ENCODE measurements around the gene MPRIP. TPM values are rescaled to one million over a fixed set of nuclear protein-coding genes. Genes with fewer than 3 reads are reported as not detected.

The MPRIP gene
- total RNA-seq, 4 donors from 2014 or later: 141 to 305 (median 291) TPM

DNA sequence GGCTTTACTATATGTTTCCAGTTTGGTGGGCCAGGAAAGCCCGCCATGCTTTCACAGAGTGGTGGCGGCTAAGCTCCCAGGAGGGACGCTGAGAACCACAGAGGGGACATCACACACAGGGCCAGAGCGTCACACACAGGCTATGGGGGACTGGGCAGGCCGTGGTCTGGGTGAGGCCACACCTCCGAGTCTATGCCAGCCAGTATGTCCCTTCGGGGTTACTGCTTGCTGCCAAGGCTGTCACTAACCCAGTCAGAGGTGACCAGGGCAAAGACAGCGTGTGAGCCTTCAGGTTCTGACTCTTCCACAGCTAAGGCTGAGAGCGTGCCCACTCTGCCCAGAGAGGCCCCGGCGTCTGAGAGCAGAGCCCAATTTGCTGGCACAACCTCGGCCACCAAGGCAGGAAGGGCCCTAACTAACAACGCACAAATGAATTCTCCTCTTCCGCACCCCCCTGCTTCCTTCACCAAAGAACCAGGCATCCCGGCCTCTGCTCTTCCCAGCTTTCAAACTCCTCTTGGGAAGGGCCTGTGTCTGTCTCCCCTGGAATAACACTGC lies 161.0 kb downstream of the MPRIP start:
- Histone ChIP-seq H3K4me3 (no peak overlapping the region), H3K27ac (no peak overlapping the region), H3K4me1 (peaks cover 0 to 44% (median 17%) of the 10 kb centered on the region in 4 donors), H3K9me3 (no peaks in the 10 kb centered on the region), H3K27me3 (no peaks in the 10 kb centered on the region), H3K36me3 (no peaks in the 10 kb centered on the region)
- DNase-seq: no peak
- TF ChIP-seq, protein P1, sequence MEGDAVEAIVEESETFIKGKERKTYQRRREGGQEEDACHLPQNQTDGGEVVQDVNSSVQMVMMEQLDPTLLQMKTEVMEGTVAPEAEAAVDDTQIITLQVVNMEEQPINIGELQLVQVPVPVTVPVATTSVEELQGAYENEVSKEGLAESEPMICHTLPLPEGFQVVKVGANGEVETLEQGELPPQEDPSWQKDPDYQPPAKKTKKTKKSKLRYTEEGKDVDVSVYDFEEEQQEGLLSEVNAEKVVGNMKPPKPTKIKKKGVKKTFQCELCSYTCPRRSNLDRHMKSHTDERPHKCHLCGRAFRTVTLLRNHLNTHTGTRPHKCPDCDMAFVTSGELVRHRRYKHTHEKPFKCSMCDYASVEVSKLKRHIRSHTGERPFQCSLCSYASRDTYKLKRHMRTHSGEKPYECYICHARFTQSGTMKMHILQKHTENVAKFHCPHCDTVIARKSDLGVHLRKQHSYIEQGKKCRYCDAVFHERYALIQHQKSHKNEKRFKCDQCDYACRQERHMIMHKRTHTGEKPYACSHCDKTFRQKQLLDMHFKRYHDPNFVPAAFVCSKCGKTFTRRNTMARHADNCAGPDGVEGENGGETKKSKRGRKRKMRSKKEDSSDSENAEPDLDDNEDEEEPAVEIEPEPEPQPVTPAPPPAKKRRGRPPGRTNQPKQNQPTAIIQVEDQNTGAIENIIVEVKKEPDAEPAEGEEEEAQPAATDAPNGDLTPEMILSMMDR (IDR thresholded peaks at IDR 0.05): no peak
- TF ChIP-seq POLR2A (IDR thresholded peaks at IDR 0.05): no peak

DNA sequence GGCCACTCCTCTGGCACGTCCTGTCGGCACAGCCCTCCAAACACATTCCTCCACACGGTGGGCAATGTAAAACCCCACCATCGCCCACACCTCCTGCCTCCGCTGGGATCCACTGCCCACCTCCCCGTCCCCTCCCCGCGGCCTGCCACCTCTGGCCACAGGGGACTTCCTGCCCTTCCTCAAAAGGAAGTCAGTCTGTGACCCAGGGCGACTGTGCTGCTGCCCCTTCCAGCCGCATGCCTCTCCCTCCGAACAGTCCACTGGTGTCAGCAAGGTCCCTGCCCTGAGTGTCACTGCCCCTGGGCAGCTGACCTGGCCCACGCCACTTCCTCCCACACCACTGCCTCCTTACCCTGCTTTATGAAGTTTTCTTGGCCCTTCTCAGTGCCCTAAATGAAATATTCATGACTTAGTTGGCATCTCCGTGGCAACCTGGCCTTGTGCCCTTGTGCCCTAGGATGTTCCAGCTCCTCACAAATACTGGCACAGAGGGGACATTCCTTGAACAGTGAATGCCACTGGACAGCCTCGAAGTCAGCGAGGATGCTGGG lies 161.9 kb downstream of the MPRIP start:
- H3K27ac ChIP-seq: peak overlapping the region in 1 of 4 donors; percentile 61
- DNase-seq: no peak
- no peaks in the 10 kb centered on the region for H3K36me3 ChIP-seq
- TF ChIP-seq POLR2A (IDR thresholded peaks at IDR 0.05): no peak
- TF ChIP-seq, protein P1 (IDR thresholded peaks at IDR 0.05): no peak
- no peaks in the 10 kb centered on the region for H3K9me3 ChIP-seq
- H3K27me3 ChIP-seq: no peaks in the 10 kb centered on the region
- no peak overlapping the region for H3K4me3 ChIP-seq
- H3K4me1 ChIP-seq: peaks cover 0 to 44% (median 17%) of the 10 kb centered on the region in 4 donors

DNA sequence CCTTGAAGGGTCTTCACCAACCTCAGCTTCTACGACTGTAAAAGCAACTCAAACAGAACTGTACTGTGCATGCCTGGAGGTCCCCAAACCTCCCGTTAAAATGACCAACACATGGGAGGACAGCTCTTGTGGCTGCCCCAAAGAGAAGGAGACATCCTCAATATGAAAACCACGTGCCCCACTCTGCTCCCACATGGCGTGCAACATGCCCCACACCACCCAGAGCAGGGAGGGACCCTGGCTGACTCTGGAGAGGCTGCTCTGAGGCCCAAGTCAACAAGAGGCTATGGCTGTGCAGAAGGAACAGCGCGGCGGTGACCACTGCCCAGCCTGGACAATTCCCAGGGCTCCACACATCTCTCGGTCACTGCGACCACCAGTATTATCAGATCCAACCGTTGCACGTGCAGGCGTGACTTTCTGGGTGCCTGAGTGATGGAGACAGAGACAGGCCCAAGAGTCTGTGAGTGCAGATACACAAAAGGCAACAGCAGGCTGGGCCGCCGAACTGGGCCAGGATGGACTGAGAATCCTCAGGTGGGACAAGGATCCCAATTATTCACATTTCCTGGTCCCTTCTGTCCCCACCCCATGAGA lies 162.5 kb downstream of the MPRIP start:
- H3K27ac ChIP-seq: peak overlapping the region in 2 of 4 donors; percentile 77 to 83

DNA sequence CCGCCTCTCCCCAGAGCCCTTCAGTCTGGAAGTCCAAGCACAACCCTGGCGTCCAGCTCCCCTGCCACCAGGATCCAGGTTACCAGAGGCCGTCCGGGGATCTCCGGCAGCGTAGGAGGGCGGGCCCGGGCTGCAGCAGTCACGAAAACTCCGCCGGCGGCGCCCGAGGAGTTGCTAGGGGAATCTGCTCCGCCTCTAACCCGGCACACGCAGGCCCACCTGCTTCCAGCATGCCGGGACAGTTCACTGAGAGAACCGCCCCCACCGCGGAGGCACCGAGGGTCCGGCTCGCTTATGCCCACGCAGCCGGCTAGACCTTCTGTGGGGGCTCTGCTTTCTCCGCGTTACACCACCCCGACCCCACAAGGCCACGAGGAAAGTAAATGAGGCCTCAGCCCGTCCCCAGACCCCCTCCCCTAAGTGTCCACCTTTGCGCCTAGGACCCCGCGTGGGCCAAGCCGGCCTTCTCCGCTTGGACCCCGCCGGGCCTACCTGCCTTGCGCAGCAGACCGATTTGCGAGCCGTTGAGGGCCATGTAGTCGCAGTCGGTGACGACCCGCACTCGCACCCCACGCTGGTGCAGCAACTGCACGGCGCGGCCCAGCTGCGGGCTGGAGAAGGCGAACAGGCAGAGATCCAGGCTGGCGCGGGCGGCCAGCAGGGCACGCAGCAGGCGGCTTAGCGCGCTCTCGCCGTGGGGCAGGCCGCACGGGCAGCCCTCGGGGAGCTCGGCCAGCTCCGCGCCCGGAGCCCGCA lies 163.3 kb downstream of the MPRIP start:
- TF ChIP-seq POLR2A (IDR thresholded peaks at IDR 0.05): no peak
- TF ChIP-seq, protein P1 (IDR thresholded peaks at IDR 0.05): no peak
- Histone ChIP-seq H3K4me3 (peak overlapping the region; percentile 54 to 66 (median 58)), H3K9me3 (no peaks in the 10 kb centered on the region), H3K27me3 (no peaks in the 10 kb centered on the region), H3K36me3 (no peaks in the 10 kb centered on the region), H3K4me1 (peaks cover 0 to 37% (median 17%) of the 10 kb centered on the region in 4 donors), H3K27ac (peak overlapping the region; percentile 71 to 83 (median 80))
- peak; percentile 60 to 77 (median 67) for DNase-seq

More for the DNA sequence above, 162.5 kb downstream of the MPRIP start:
- Histone ChIP-seq H3K4me1 (peaks cover 0 to 44% (median 17%) of the 10 kb centered on the region in 4 donors), H3K36me3 (no peaks in the 10 kb centered on the region), H3K27me3 (no peaks in the 10 kb centered on the region), H3K4me3 (peak overlapping the region; percentile 54 to 66 (median 58)), H3K9me3 (no peaks in the 10 kb centered on the region)
- TF ChIP-seq, protein P1 (IDR thresholded peaks at IDR 0.05): no peak
- no peak for TF ChIP-seq POLR2A (IDR thresholded peaks at IDR 0.05)
- DNase-seq: no peak

DNA sequence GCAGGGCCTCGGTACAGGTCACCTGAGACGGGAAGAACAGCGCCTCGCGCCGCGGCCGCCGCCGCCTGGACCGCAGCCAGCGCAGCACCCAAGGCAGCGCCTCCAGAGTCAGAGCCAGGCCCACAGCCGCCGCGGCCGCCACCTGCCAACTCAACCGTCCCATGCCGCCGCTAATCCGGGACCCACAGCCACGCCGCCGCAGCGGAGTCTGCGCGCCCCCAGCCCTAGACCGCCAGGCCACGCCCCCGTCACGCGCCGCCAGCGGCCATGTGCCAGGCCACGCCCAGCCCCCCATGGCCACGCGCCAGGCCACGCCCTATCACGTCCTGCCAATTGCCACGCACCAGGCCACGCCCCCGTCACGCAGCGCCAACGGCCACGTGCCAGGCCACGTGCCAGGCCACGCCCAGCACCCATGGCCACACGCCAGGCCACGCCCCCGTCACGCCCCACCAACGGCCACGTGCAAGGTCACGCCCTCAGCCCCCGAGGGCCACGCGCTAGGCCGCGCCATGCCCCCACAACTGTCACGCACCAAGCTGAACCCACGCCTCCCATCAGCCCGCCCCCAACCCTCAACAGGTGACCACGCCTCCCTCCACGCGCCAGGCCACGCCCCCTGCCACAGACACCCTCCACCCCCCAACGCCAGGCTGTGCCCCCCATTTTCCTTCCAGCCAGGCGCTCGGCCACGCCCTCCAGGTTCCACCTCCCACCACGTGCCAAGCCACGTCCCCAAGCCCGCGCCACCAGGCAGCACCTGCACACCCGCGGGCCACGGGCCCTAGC lies 164.1 kb downstream of the MPRIP start, which contains the start of gene PLD6:
PLD6 (minus strand) TSS at position 210 of the 789 bp plus-strand sequence; CDS start at position 163, 47 bp downstream.
- Histone ChIP-seq H3K36me3 (peaks cover 0 to 5% (median 0%) of the 10 kb centered on the region in 3 donors), H3K4me1 (peaks cover 0 to 33% (median 17%) of the 10 kb centered on the region in 4 donors), H3K27me3 (no peaks in the 10 kb centered on the region), H3K4me3 (peak within 1 kb of the TSS; percentile 54 to 66 (median 58)), H3K27ac (peak within 1 kb of the TSS; percentile 71 to 83 (median 80)), H3K9me3 (no peaks in the 10 kb centered on the region)
- DNase-seq: peak; percentile 87 to 94 (median 94)
- TF ChIP-seq POLR2A (IDR thresholded peaks at IDR 0.05): no peak
- TF ChIP-seq, protein P1 (IDR thresholded peaks at IDR 0.05): peak in 3 of 6 experiments; percentile 3 to 9 (median 9)

Measured in Peyer's patch (tissue), 4 donors.